Measurements from ENCODE around the gene TMEM200A.

Gene TMEM200A

GRCh38 chr6:130482645-130483390 lies 117.0 kb downstream of the TMEM200A start:
- ChIA-PET POLR2A (ENCODE audit: low non-redundant PET) (no interaction called here), CTCF (interaction anchor here (0.6 kb wide), 1 partner anchor 59 kb away, joined by 3 read pairs; no protein-coding TSS in a partner anchor)
- TF ChIP-seq CTCF (conservative IDR thresholded peaks at IDR 0.05; ENCODE audit: low read depth), result no peak
- H3K27ac ChIP-seq, result no peak overlapping the region
- DNase-seq (ENCODE audit: low spot score), result no peak

- ChIA-PET CTCF (no interaction called here), POLR2A (ENCODE audit: low non-redundant PET) (no interaction called here)
- no peak for DNase-seq (ENCODE audit: low spot score)
- no peak for TF ChIP-seq CTCF (conservative IDR thresholded peaks at IDR 0.05; ENCODE audit: low read depth)
- H3K27ac ChIP-seq, result no peak overlapping the region
Observed at GRCh38 chr6:130485870-130486269, 120.1 kb downstream of the TMEM200A start.

- TF ChIP-seq CTCF (conservative IDR thresholded peaks at IDR 0.05; ENCODE audit: low read depth), result no peak
- no peak for DNase-seq (ENCODE audit: low spot score)
- ChIA-PET POLR2A (ENCODE audit: low non-redundant PET) (no interaction called here), CTCF (no interaction called here)
- no peak overlapping the region for H3K27ac ChIP-seq
Observed at GRCh38 chr6:130486417-130486816, 120.6 kb downstream of the TMEM200A start.

- TF ChIP-seq CTCF (conservative IDR thresholded peaks at IDR 0.05; ENCODE audit: low read depth), result no peak
- CTCF ChIA-PET, result interaction anchor here (0.6 to 0.8 kb wide), 2 partner anchors 329 to 1475 kb away, joined by 3 read pairs; no protein-coding TSS in a partner anchor
- DNase-seq (ENCODE audit: low spot score), result no peak
- POLR2A ChIA-PET (ENCODE audit: low non-redundant PET), result no interaction called here
- H3K27ac ChIP-seq, result no peak overlapping the region
Observed at GRCh38 chr6:130489514-130489913, 123.7 kb downstream of the TMEM200A start.

Measured in RWPE1 (cell line).